Activated T-helper 2 cell treated with anti-CD3 and anti-CD28 coated beads, Interferon-gamma antibody, Interleukin-2, Interleukin-4, amounts not matched to agents 10 μg/mL and 5 μg/mL and 100 μg/mL, durations not matched to agents 14 hours and 24 hours and 36 hours (primary cell): ENCODE measurements around the gene RBM39. TPM values are rescaled to one million over a fixed set of nuclear protein-coding genes. Genes with fewer than 3 reads are reported as not detected.
"Not testable (repeated sequence)": the region's sequence is repeated elsewhere in the genome, so short reads cannot be mapped to it uniquely, and the experiment has no call there.

Experiments
- DNase-seq: peaks from one replicate; pipeline ENCODE4 v3.0.0; 2021; ENCODE audit warnings: low spot score
- H3K27ac Mint-ChIP-seq: one replicate; pipeline ENCODE4 v1.8.0; 2021; ENCODE audit warnings: mixed read lengths
- H3K27me3 Mint-ChIP-seq: one replicate; pipeline ENCODE4 v1.8.0; 2021; ENCODE audit warnings: low read depth, mixed read lengths
- H3K36me3 Mint-ChIP-seq: one replicate; pipeline ENCODE4 v1.8.0; 2021; ENCODE audit warnings: low read depth, mixed read lengths
- H3K4me1 Mint-ChIP-seq: one replicate; pipeline ENCODE4 v1.8.0; 2021; ENCODE audit warnings: low read depth, mixed read lengths
- H3K4me3 Mint-ChIP-seq: one replicate; pipeline ENCODE4 v1.8.0; 2021; ENCODE audit warnings: low read depth, mild to moderate bottlenecking, moderate library complexity, mixed read lengths
- H3K9me3 Mint-ChIP-seq: one replicate; pipeline ENCODE4 v1.8.0; 2021; ENCODE audit warnings: mixed read lengths
- intact Hi-C: fragments of 100-400 bp; cut with micrococcal nuclease; formaldehyde crosslinking; loops from one replicate; pipeline ENCODE4 v1.15.1; 2023
- total RNA-seq: library from RNA; stranded (reverse); gene quantifications from 2 replicates; pipeline ENCODE4 v1.2.3, GENCODE V29; 2022

RBM39 gene
- total RNA-seq, 1 donor from 2014 or later, result 358 TPM

DNA sequence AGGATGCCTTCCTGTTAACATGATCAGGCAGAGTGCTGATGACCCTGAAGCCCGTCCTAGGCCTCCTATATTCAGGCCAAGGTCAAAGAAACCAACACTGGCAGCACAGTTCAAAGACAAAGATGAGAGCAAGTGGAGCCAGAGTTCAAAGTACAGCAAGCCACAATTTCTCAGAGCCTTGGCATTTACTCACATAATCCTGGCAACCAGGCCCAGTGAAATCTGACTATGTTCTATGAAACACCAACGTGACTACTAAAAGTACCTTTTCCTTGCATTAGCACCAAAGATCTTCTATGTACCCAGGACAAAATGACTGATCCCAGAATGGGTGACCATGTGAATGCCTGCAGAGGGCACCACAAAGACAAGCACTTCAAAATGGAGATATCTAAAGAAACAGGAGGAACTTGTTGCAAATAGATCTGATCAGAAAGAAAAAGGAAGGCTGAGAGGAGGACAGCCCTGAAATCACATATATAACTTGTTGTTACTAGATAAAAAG is 46.8 kb downstream of the RBM39 start:
- H3K27ac Mint-ChIP-seq, result no peak overlapping the region
- DNase-seq, result no peak
- H3K36me3 Mint-ChIP-seq, result peaks cover 34% of the 10 kb centered on the region
- no peak overlapping the region for H3K4me3 Mint-ChIP-seq
- peaks cover 18% of the 10 kb centered on the region for H3K4me1 Mint-ChIP-seq
- no peaks in the 10 kb centered on the region for H3K27me3 Mint-ChIP-seq
- intact Hi-C loops, result loop anchor here (5.0 kb wide), 1 partner anchor 93 kb away; no protein-coding TSS in a partner anchor
- H3K9me3 Mint-ChIP-seq, result no peaks in the 10 kb centered on the region

DNA sequence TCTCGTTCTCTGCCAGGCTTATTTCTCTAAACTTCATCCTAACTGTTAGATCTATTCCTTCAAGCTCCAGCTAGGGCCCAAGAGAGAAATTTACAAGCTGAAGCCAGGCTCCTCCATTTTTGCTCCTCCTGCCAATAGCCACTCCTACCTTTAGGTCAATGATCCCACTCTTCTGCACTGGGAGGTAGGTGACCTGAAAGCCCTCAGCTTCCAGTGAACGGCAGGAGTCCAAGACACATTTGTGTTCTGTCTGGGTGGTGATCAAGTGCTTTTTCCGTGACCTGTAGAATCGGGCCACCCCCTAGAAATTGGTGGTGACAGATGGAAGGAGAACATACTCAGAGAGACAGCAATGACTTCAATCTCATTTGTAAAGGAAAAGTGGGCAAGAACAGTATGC is 51.8 kb downstream of the RBM39 start:
- no peaks in the 10 kb centered on the region for H3K4me1 Mint-ChIP-seq
- no peaks in the 10 kb centered on the region for H3K9me3 Mint-ChIP-seq
- H3K36me3 Mint-ChIP-seq, result peaks cover 38% of the 10 kb centered on the region
- H3K4me3 Mint-ChIP-seq, result no peak overlapping the region
- H3K27me3 Mint-ChIP-seq, result no peaks in the 10 kb centered on the region
- no peak for DNase-seq
- no peak overlapping the region for H3K27ac Mint-ChIP-seq
- intact Hi-C loops, result no loop called here

DNA sequence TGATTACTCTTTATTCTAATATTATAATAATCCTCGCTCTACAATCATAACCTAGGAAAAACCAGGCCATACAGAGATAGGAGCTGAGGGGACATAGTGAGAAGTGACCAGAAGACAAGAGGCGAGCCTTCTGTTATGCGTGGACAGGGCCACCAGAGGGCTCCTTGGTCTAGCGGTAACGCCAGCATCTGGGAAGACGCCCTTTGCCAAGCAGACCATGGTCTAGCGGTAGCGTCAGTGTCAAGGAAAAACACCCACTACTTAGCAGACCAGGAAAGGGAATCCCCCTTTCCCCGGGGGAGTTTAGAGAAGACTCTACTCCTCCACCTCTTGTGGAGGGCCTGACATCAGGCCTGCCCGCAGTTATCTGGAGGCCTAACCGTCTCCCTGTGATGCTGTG is 55.2 kb downstream of the RBM39 start:
- peaks cover 27% of the 10 kb centered on the region for H3K36me3 Mint-ChIP-seq
- DNase-seq, H3K4me3 Mint-ChIP-seq, H3K27me3 Mint-ChIP-seq, H3K4me1 Mint-ChIP-seq, H3K9me3 Mint-ChIP-seq, intact Hi-C loops, H3K27ac Mint-ChIP-seq: not testable (repeated sequence)

DNA sequence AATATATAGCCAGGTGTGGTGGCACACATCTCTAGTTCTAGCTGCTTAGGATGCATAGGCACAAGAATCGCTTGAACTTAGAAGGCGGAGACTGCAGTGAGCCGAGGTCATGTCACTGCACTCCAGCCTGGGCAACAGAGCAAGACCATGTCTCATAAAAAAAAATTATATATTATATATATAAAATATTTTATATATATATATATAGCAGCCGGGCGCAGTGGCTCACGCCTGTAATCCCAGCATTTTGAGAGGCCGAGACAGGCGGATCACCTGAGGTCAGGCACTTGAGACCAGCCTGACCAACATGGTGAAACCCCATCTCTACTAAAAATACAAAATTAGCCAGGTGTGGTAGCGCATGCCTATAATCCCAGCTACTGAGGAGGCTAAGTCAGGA is 56.7 kb downstream of the RBM39 start:
- H3K27me3 Mint-ChIP-seq, DNase-seq, H3K4me1 Mint-ChIP-seq, H3K9me3 Mint-ChIP-seq, H3K27ac Mint-ChIP-seq, intact Hi-C loops, H3K4me3 Mint-ChIP-seq: not testable (repeated sequence)
- peaks cover 28% of the 10 kb centered on the region for H3K36me3 Mint-ChIP-seq

DNA sequence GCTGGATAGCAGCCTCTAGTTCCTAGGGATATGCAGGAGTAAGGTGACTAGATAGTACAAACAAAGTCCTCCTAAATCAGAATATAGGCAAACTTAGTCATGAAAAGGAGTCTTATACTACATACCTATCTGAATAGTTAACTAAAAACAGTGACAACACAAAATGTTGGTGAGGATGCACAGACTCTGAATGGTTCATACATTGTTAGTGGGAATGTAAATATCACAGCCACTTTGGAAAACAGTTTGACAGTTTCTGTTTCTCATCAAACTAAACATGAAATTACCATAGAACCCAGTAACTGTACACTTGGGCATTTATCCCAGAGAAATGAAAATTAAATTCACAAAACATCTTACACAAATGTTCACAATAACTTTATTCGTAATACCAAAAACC is 60.1 kb downstream of the RBM39 start:
- H3K4me3 Mint-ChIP-seq, result no peak overlapping the region
- no peak overlapping the region for H3K27ac Mint-ChIP-seq
- H3K9me3 Mint-ChIP-seq, result no peaks in the 10 kb centered on the region
- DNase-seq, result no peak
- H3K36me3 Mint-ChIP-seq, result peaks cover 12% of the 10 kb centered on the region
- intact Hi-C loops, result no loop called here
- H3K4me1 Mint-ChIP-seq, result no peaks in the 10 kb centered on the region
- no peaks in the 10 kb centered on the region for H3K27me3 Mint-ChIP-seq

DNA sequence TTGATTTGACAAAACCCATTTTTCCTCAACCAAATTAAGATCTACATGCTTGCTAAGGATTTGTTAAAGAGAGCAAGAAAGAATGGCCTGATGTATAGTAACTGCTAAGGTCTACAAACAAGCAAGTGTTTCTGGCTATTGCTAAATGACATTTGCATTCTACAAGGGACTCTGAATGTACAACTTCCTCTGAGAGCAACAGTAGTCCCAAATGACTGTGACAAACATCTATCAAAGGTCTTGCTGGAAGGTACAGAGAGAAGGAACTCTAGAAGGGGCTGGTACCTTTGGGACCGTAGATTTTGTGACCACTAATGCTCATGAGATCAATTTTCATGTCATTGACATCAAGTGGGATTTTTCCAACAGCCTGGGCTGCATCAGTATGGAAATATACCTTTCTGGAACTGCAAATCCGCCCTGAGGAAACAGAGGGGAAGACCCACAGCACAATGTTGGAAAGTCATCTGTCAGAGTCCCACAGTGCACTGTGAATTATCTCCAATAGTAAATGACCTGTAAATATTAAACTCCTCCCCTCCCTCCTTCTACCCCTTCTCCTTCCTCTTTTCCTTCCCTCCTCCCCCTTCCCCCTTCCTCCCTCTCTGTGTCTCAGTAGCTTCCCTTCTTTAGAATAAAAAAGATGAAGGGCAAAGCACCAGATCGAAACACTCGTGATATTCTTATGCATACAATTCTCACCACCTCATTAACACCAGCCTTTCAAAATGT is 61.4 kb downstream of the RBM39 start:
- Mint-ChIP-seq H3K27ac (no peak overlapping the region), H3K27me3 (no peaks in the 10 kb centered on the region), H3K4me3 (no peak overlapping the region), H3K9me3 (no peaks in the 10 kb centered on the region), H3K36me3 (peaks cover 11% of the 10 kb centered on the region), H3K4me1 (no peaks in the 10 kb centered on the region)
- DNase-seq, result no peak
- intact Hi-C loops, result no loop called here

DNA sequence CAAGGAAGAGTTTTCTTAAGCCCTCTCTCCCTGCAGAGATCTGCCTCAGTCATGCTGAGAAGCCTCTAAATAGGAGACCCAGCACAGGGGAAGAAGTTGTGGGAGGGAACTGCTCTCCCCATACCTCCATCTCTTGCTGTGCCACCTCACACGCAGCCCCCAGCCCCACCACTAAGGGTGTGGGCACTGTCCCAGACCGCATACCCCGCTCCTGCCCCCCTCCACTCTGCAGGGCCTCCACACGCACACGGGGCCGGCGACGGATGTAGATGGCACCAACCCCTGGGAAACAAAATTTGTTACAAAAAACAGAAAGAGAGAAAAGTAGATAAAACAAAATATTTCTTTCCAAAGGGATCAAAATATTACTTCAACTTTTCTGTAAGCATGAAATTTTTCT is 67.1 kb downstream of the RBM39 start:
- Mint-ChIP-seq H3K4me3 (no peak overlapping the region), H3K27ac (no peak overlapping the region), H3K27me3 (no peaks in the 10 kb centered on the region), H3K36me3 (peaks cover 36% of the 10 kb centered on the region), H3K4me1 (no peaks in the 10 kb centered on the region), H3K9me3 (no peaks in the 10 kb centered on the region)
- intact Hi-C loops, result no loop called here
- no peak for DNase-seq

DNA sequence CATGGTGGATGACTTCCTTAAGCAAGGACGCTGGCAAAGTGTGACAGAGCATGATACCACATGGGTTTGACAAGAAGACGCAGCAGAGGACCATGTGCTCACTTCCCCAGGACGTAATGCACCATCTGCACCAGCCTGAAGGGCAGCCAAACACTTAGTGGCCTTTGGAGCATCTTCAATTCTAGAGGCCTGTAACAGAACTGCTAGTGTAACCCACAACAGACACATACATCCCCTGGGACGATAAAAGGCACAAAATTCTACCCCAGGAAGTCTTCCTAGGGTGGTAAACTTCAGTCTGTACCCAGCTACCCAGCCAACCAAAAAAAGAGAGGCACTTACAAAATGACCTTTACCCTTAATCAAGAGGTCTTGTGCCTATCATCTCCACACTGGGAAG is 68.2 kb downstream of the RBM39 start:
- Mint-ChIP-seq H3K4me3 (no peak overlapping the region), H3K27ac (no peak overlapping the region), H3K27me3 (no peaks in the 10 kb centered on the region), H3K36me3 (peaks cover 44% of the 10 kb centered on the region), H3K9me3 (no peaks in the 10 kb centered on the region), H3K4me1 (no peaks in the 10 kb centered on the region)
- no peak for DNase-seq
- intact Hi-C loops, result no loop called here

DNA sequence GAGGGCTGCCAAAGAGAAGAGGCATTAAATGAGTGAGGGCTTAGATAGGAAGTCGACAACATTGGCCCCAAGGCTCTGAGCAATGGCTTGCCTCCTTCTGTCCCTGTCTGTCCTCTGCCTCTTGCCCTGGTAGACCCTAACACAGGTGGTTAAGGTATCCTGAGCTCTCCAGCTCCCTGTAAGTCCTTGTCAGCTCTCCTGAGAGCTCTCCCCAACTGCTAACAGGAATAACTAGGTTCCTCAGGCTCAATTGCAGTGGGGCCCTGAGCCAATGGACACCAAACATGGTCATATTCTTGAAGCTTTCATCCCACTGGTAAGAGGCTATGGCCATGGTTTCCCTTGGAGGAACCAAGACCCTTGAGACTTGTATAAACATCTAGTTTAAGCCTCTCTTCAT is 72.4 kb downstream of the RBM39 start:
- intact Hi-C loops, result no loop called here
- H3K4me1 Mint-ChIP-seq, result peaks cover 4% of the 10 kb centered on the region
- no peaks in the 10 kb centered on the region for H3K27me3 Mint-ChIP-seq
- no peak overlapping the region for H3K27ac Mint-ChIP-seq
- no peaks in the 10 kb centered on the region for H3K9me3 Mint-ChIP-seq
- DNase-seq, result no peak
- H3K4me3 Mint-ChIP-seq, result no peak overlapping the region
- H3K36me3 Mint-ChIP-seq, result peaks cover 52% of the 10 kb centered on the region

DNA sequence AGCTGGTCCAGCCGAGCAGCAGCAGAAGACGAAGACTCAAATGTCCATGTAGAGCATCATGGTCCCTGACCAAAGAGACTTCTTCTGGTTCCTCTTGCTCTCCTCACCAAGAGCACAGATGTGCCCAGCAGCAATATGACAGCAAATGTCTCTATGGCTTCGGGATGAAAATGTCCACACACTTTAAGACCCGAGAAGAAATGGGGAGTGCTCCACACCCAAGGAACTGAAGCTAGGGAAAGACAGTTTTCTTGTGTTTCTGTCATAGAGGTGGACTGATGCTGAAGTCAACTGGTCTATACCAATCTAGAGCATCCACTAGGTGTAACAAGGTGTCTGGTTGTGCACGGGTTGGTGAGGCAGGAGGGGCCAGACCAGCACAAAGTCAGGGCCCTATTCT is 72.8 kb downstream of the RBM39 start:
- intact Hi-C loops, result no loop called here
- H3K27me3 Mint-ChIP-seq, result no peaks in the 10 kb centered on the region
- no peaks in the 10 kb centered on the region for H3K9me3 Mint-ChIP-seq
- DNase-seq, result no peak
- no peak overlapping the region for H3K27ac Mint-ChIP-seq
- peaks cover 49% of the 10 kb centered on the region for H3K36me3 Mint-ChIP-seq
- no peak overlapping the region for H3K4me3 Mint-ChIP-seq
- H3K4me1 Mint-ChIP-seq, result peaks cover 4% of the 10 kb centered on the region

DNA sequence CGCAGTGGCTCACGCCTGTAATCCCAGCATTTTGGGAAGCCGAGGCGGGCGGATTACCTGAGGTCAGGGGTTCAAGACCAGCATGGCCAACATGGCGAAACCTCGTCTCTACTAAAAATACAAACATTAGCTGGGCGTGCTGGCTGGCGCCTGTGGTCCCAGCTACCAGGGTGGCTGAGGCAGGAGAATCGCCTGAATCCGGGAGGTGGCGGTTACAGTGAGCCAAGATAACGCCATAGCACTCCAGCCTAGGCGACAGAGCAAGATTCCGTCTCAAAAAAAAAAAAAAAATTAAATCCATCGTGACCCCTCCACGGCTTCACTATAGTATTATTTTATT is 76.1 kb downstream of the RBM39 start:
- no peak overlapping the region for H3K27ac Mint-ChIP-seq
- no peaks in the 10 kb centered on the region for H3K27me3 Mint-ChIP-seq
- peaks cover 30% of the 10 kb centered on the region for H3K4me1 Mint-ChIP-seq
- no peak overlapping the region for H3K4me3 Mint-ChIP-seq
- H3K36me3 Mint-ChIP-seq, result peaks cover 55% of the 10 kb centered on the region
- no peak for DNase-seq
- no peaks in the 10 kb centered on the region for H3K9me3 Mint-ChIP-seq
- intact Hi-C loops, result no loop called here

DNA sequence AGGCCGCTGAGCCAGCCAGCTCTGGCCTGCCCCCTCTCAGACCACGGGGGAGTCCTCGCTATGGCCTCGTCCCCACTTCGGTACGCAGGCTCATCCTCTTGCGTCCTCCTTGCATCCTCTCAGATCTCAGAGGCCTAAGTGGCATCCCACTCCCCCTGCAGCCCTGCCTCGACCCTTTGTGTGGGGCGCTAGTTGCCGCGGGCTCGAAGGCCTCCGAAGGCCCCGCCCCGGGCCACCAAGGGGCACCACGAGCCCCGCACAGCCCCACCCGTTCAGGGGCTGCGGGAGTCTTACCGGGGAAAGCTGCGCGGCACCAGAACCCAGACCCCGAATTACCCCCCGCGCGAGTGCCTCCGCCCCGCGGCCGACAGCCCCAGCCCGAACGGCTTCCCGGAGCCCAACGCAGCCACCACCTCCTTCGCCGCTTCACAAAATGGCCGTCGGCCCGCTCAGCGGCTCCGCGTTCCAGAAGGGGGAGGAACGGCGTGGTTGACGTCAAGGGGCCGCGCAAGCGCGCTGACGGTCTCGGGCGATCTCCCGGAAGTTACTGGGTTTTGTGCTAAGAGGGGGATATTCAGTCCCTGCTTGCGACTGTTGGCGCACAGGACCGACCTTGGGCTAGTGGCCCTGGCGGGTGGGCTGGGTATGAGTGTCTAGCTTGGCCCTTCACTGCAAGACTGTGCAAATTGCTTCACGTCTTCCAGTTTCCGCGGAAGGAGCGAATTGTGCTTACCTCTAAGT is 77.4 kb downstream of the RBM39 start, which contains the start of the genes CPNE1 and RBM12:
TSS of gene CPNE1 (minus strand) at position 435 of the 741 bp plus-strand sequence. CDS start 31,977 bp downstream, outside the sequence.
TSS of gene RBM12 (minus strand) at position 435 of the 741 bp plus-strand sequence. CDS start 9,578 bp downstream, outside the sequence.
- peak within 1 kb of the TSS; percentile 99 for H3K27ac Mint-ChIP-seq
- peaks cover 52% of the 10 kb centered on the region for H3K36me3 Mint-ChIP-seq
- H3K4me1 Mint-ChIP-seq, result peaks cover 42% of the 10 kb centered on the region
- H3K9me3 Mint-ChIP-seq, result no peaks in the 10 kb centered on the region
- H3K4me3 Mint-ChIP-seq, result peak within 1 kb of the TSS; percentile 95
- intact Hi-C loops, result loop anchor here (1.0 to 5.0 kb wide), 4 partner anchors 35 to 122 kb away; partner anchors contain the start of genes ERGIC3, NFS1, RBM39 and ROMO1
- DNase-seq, result peak; percentile 93
- H3K27me3 Mint-ChIP-seq, result no peaks in the 10 kb centered on the region
